ENCODE results near the gene MED4.
"Not testable (repeated sequence)": the region's sequence is repeated elsewhere in the genome, so short reads cannot be mapped to it uniquely, and the experiment has no call there.

MED4 gene

GRCh38 chr13:48093588-48093987, 1.3 kb downstream of the MED4 start:
- DNase-seq = no peak

GRCh38 chr13:48086272-48086671, 8.6 kb downstream of the MED4 start:
- no peak for DNase-seq

GRCh38 chr13:48081739-48082138, 13.2 kb downstream of the MED4 start:
- no peak for DNase-seq

- DNase-seq = no peak
Observed at GRCh38 chr13:48078251-48078656, 16.6 kb downstream of the MED4 start.

- DNase-seq = no peak
Observed at GRCh38 chr13:48074006-48074405, 20.9 kb downstream of the MED4 start.

- no peak for DNase-seq
Observed at GRCh38 chr13:48072787-48073186, 22.1 kb downstream of the MED4 start.

GRCh38 chr13:48072304-48072703, 22.6 kb downstream of the MED4 start:
- DNase-seq = no peak

- DNase-seq = no peak
Observed at GRCh38 chr13:48070942-48071341, 24.0 kb downstream of the MED4 start.

- DNase-seq = no peak
Observed at GRCh38 chr13:48069573-48069972, 25.3 kb downstream of the MED4 start.

- no peak for DNase-seq
Observed at GRCh38 chr13:48068952-48069351, 26.0 kb downstream of the MED4 start.

- no peak for DNase-seq
Observed at GRCh38 chr13:48068036-48068435, 26.9 kb downstream of the MED4 start.

- DNase-seq = no peak
Observed at GRCh38 chr13:48066310-48066989, 28.5 kb downstream of the MED4 start.

- DNase-seq = not testable (repeated sequence)
Observed at GRCh38 chr13:48059951-48060350, 35.0 kb downstream of the MED4 start.

- not testable (repeated sequence) for DNase-seq
Observed at GRCh38 chr13:48058536-48058935, 36.4 kb downstream of the MED4 start.

GRCh38 chr13:48055712-48056111, 39.2 kb downstream of the MED4 start:
- DNase-seq = no peak

GRCh38 chr13:48054601-48055000, 40.3 kb downstream of the MED4 start:
- DNase-seq = no peak

- no peak for DNase-seq
Observed at GRCh38 chr13:48050550-48050949, 44.4 kb downstream of the MED4 start.

- DNase-seq = no peak
Observed at GRCh38 chr13:48043789-48044503, 51.0 kb downstream of the MED4 start.

GRCh38 chr13:48042894-48043293, 52.0 kb downstream of the MED4 start:
- no peak for DNase-seq

GRCh38 chr13:48040896-48041295, 54.0 kb downstream of the MED4 start:
- no peak for DNase-seq

- no peak for DNase-seq
Observed at GRCh38 chr13:48040049-48040448, 54.9 kb downstream of the MED4 start.

GRCh38 chr13:48038761-48039160, 56.1 kb downstream of the MED4 start:
- no peak for DNase-seq

GRCh38 chr13:48037346-48038173, 57.3 kb downstream of the MED4 start, which contains the start of gene NUDT15:
Gene NUDT15 (plus strand): TSS chr13:48037726. CDS start chr13:48037747, 21 bp downstream.
- DNase-seq = peak; percentile 85 to 94 (median 92)

- DNase-seq = no peak
Observed at GRCh38 chr13:48029859-48030258, 65.0 kb downstream of the MED4 start.
